HL-60 (cell line): Measurements from ENCODE around the gene GMEB2.

ENCODE experiments used
- POLR2AphosphoS5 ChIP-seq: IDR thresholded peaks from 2 replicates; pipeline ENCODE4 v1.6.1; 2012; ENCODE audit warnings: low read depth
- TF ChIP-seq, protein P1 (sequence below): IDR thresholded peaks from one replicate; pipeline ENCODE4 v1.5.1; 2011; ENCODE audit warnings: low read length, control low read depth, inconsistent platforms; ENCODE audit not compliant: insufficient read depth

DNA sequence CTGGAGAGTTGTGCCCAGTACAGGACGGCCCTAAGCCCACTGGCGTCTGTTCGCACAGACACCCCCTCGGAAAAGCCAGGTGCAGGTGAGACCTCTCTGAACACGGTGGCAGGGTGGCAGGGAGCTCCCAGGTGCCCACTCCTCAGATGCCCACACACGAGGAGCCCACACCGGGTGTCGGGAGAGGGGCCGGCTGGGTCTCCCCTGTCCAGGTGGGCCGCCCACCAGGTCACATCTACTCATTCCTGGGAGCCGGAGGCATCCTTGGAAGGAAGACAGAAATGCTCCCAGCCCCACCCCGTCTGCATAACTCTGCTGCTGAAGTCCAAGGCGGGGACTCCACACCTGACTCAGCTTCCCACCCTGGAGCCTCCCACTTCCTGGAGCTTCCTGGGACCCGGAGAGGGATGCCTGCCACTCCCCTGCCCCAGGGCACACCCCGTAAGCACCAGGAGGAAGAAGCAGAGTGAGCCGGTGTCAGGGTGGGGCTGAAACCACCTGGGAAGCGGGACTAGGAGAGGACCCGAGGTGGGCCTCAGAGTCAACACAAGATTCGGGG, 81.9 kb downstream of the GMEB2 start:
- TF ChIP-seq, protein P1, sequence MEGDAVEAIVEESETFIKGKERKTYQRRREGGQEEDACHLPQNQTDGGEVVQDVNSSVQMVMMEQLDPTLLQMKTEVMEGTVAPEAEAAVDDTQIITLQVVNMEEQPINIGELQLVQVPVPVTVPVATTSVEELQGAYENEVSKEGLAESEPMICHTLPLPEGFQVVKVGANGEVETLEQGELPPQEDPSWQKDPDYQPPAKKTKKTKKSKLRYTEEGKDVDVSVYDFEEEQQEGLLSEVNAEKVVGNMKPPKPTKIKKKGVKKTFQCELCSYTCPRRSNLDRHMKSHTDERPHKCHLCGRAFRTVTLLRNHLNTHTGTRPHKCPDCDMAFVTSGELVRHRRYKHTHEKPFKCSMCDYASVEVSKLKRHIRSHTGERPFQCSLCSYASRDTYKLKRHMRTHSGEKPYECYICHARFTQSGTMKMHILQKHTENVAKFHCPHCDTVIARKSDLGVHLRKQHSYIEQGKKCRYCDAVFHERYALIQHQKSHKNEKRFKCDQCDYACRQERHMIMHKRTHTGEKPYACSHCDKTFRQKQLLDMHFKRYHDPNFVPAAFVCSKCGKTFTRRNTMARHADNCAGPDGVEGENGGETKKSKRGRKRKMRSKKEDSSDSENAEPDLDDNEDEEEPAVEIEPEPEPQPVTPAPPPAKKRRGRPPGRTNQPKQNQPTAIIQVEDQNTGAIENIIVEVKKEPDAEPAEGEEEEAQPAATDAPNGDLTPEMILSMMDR = no peak
- TF ChIP-seq POLR2AphosphoS5 = no peak
